Skeletal muscle tissue (tissue), 5 donors: ENCODE measurements around the gene DET1. TPM values are rescaled to one million over a fixed set of nuclear protein-coding genes. Genes with fewer than 3 reads are reported as not detected.

Source experiments
- H3K27ac ChIP-seq: one replicate; pipeline ENCODE4 v1.7.0; 2013; ENCODE audit warnings: mild to moderate bottlenecking, low read depth, low read length, inconsistent platforms
- H3K27me3 ChIP-seq, 3 donors: one replicate each; pipeline ENCODE4 v1.7.0; 2013; ENCODE audit warnings: low read length in 3 of 3; ENCODE audit not compliant: control insufficient read depth in 3 of 3, insufficient read depth in 3 of 3
- H3K36me3 ChIP-seq, 3 donors: one replicate each; pipeline ENCODE4 v1.7.0; 2013; ENCODE audit warnings: low read length in 3 of 3; ENCODE audit not compliant: control insufficient read depth in 3 of 3, insufficient read depth in 3 of 3
- H3K4me1 ChIP-seq, 3 donors: one replicate each; pipeline ENCODE4 v1.7.0; 2013; ENCODE audit warnings: low read length in 3 of 3, mild to moderate bottlenecking in 3 of 3; ENCODE audit not compliant: control insufficient read depth in 3 of 3, insufficient read depth in 3 of 3
- H3K4me3 ChIP-seq, 3 donors: one replicate each; pipeline ENCODE4 v1.7.0; 2013; ENCODE audit warnings: low read length in 3 of 3
- H3K9ac ChIP-seq, 3 donors: one replicate each; pipeline ENCODE4 v1.7.0; 2013; ENCODE audit warnings: low read length in 3 of 3, mild to moderate bottlenecking in 3 of 3, moderate library complexity in 2 of 3, low read depth in 1 of 3
- H3K9me3 ChIP-seq, 3 donors: one replicate each; pipeline ENCODE4 v1.7.0; 2013; ENCODE audit warnings: low read length in 3 of 3; ENCODE audit not compliant: control insufficient read depth in 3 of 3
- small RNA-seq: library from RNA; depleted of rRNA; stranded (forward); fragments of <200 nt; gene quantifications from one replicate; pipeline ENCODE3, GENCODE V24; 2014
- total RNA-seq: library from RNA; depleted of rRNA; stranded (reverse); fragments of >200 nt; gene quantifications from one replicate; pipeline ENCODE4 v1.2.3, GENCODE V29; 2014
- donor health status: Osteomylitis.

DET1 gene
- total RNA-seq, 1 donor from 2014 or later, result 11.5 TPM

DNA sequence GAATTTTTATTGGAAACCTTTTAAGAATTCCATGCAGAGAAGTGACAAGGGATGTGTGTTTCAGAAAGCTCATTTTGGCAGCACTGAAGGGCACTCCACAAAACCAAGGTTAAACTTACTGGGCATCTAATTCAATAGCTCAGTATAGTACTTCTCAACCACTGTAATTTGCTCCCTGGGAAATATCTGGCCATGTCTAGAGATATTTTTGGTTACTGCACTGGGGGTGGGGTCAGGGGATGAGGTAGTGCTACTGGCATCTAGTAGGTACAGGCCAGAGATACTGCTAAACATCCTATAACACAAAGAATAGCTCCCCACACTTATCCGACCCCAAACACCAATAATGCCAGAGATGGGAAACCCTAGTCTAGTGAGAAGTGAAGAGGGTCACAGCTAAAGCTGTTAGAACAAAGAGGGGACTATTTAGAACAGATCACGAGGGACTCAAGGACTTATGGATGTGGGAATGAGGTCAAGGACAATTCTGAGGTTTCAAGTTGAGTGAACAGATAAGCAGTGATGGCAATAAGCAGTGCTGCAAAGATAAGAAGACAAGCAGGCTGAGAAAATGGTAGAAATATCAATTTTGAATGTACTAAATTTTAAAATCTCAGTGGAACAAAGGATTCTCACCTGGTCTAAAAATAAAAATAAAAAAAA, 82.5 kb downstream of the DET1 start:
- no peaks in the 10 kb centered on the region for H3K9me3 ChIP-seq
- H3K4me3 ChIP-seq, result no peak overlapping the region
- H3K36me3 ChIP-seq, result peaks cover 31 to 58% (median 54%) of the 10 kb centered on the region in 3 donors
- H3K9ac ChIP-seq, result no peak overlapping the region
- no peak overlapping the region for H3K27ac ChIP-seq
- H3K4me1 ChIP-seq, result peaks cover 26 to 38% (median 27%) of the 10 kb centered on the region in 3 donors
- no peaks in the 10 kb centered on the region for H3K27me3 ChIP-seq

Small RNA genes within 50 kb of the gene (small RNA-seq; reads per million reads assigned to genes)
- gene AC013489.2, result not detected

Other genes starting within 250 kb of the DET1 start
- gene MRPL46, start 79.3 kb downstream of the DET1 start, total RNA-seq, result 12.0 TPM
- gene MRPS11, start 79.0 kb downstream of the DET1 start, total RNA-seq, result 13.0 TPM
- 5.2 TPM for gene AEN, start 74.7 kb upstream of the DET1 start, total RNA-seq
- gene ISG20, start 92.3 kb upstream of the DET1 start, total RNA-seq, result 0.52 TPM